HEK293T (cell line): ENCODE measurements around the gene PSEN1.

ENCODE experiments used
- CTCF ChIA-PET: fragments of 350-600 bp; formaldehyde crosslinking; extraction: SDS; loops from one replicate; lab custom pipeline; 2021; ENCODE audit warnings: antibody characterized with exemption, inconsistent platforms; lab: Yijun Ruan, JAX
- POLR2A ChIA-PET: fragments of 350-600 bp; formaldehyde crosslinking; extraction: SDS; loops from one replicate; lab custom pipeline; 2020; ENCODE audit warnings: antibody characterized with exemption, inconsistent platforms; lab: Yijun Ruan, JAX
- DNase-seq: peaks from one replicate; pipeline ENCODE4 v3.0.0; 2012; ENCODE audit warnings: mixed read lengths; ENCODE audit errors: extremely low spot score
- ARNT ChIP-seq: fragments of 450-650 bp; IDR thresholded peaks from 2 replicates; pipeline ENCODE4 v1.6.1; 2017; ENCODE audit warnings: mild to moderate bottlenecking
- BHLHE40 ChIP-seq: fragments of 450-650 bp; IDR thresholded peaks from 2 replicates; pipeline ENCODE4 v1.6.1; 2016; ENCODE audit warnings: mild to moderate bottlenecking, moderate library complexity, borderline replicate concordance
- CTBP1 ChIP-seq: fragments of 450-650 bp; IDR thresholded peaks from 2 replicates; pipeline ENCODE4 v1.6.1; 2016; ENCODE audit warnings: borderline replicate concordance
- ELF4 ChIP-seq: fragments of 450-650 bp; IDR thresholded peaks from 2 replicates; pipeline ENCODE4 v1.6.1; 2017; ENCODE audit warnings: antibody characterized with exemption
- FOXA1 ChIP-seq: fragments of 450-650 bp; IDR thresholded peaks from 2 replicates; pipeline ENCODE4 v1.6.1; 2016; ENCODE audit warnings: mild to moderate bottlenecking
- FOXK2 ChIP-seq: fragments of 450-650 bp; IDR thresholded peaks from 2 replicates; pipeline ENCODE4 v1.6.1; 2016; ENCODE audit warnings: mild to moderate bottlenecking
- FOXM1 ChIP-seq: fragments of 450-650 bp; IDR thresholded peaks from 2 replicates; pipeline ENCODE4 v1.6.1; 2017; ENCODE audit warnings: mild to moderate bottlenecking, borderline replicate concordance
- HDGF ChIP-seq: fragments of 450-650 bp; IDR thresholded peaks from 2 replicates; pipeline ENCODE4 v1.6.1; 2017; ENCODE audit warnings: antibody characterized with exemption, borderline replicate concordance
- L3MBTL2 ChIP-seq: fragments of 450-650 bp; conservative IDR thresholded peaks from 2 replicates; pipeline ENCODE4 v1.6.1; 2016; ENCODE audit warnings: mild to moderate bottlenecking
- LEF1 ChIP-seq: fragments of 450-650 bp; IDR thresholded peaks from 2 replicates; pipeline ENCODE4 v1.6.1; 2017; ENCODE audit warnings: mild to moderate bottlenecking, borderline replicate concordance
- NFRKB ChIP-seq: fragments of 450-650 bp; IDR thresholded peaks from 2 replicates; pipeline ENCODE4 v1.6.1; 2016; ENCODE audit warnings: mild to moderate bottlenecking, moderate library complexity
- PKNOX1 ChIP-seq: fragments of 450-650 bp; IDR thresholded peaks from 2 replicates; pipeline ENCODE4 v1.6.1; 2016
- SP1 ChIP-seq: fragments of 450-650 bp; IDR thresholded peaks from 2 replicates; pipeline ENCODE4 v1.6.1; 2017
- SUZ12 ChIP-seq: fragments of 450-650 bp; IDR thresholded peaks from 2 replicates; pipeline ENCODE4 v1.6.1; 2016; ENCODE audit warnings: mild to moderate bottlenecking
- TARDBP ChIP-seq: fragments of 450-650 bp; IDR thresholded peaks from 2 replicates; pipeline ENCODE4 v1.6.1; 2016
- ZNF384 ChIP-seq: fragments of 450-650 bp; IDR thresholded peaks from 2 replicates; pipeline ENCODE4 v1.6.1; 2016

The PSEN1 gene

GRCh38 chr14:73231981-73232851 is 95.9 kb downstream of the PSEN1 start:
- DNase-seq = peak; percentile 65
- POLR2A ChIA-PET = interaction anchor here (1.5 kb wide), 1 partner anchor 173 kb away, joined by 4 read pairs; no protein-coding TSS in a partner anchor
- TF ChIP-seq ARNT (no peak), FOXM1 (no peak), SP1 (no peak), BHLHE40 (no peak), PKNOX1 (no peak), L3MBTL2 (no peak), HDGF (no peak), LEF1 (no peak), ELF4 (no peak), CTBP1 (no peak), SUZ12 (no peak), FOXK2 (no peak), FOXA1 (no peak), NFRKB (no peak), TARDBP (no peak), ZNF384 (no peak)
- CTCF ChIA-PET = interaction anchor here (0.6 to 2.0 kb wide), 3 partner anchors 51 to 186 kb away, joined by 4 to 7 read pairs (median 7); no protein-coding TSS in a partner anchor

GRCh38 chr14:73232984-73233383 is 96.7 kb downstream of the PSEN1 start:
- no peak for DNase-seq
- POLR2A ChIA-PET = interaction anchor here (1.5 kb wide), 1 partner anchor 174 kb away, joined by 4 read pairs; no protein-coding TSS in a partner anchor
- CTCF ChIA-PET = interaction anchor here (0.6 kb wide), 2 partner anchors 124 to 187 kb away, joined by 4 to 7 read pairs; no protein-coding TSS in a partner anchor
- TF ChIP-seq HDGF (no peak), ZNF384 (no peak), FOXK2 (no peak), NFRKB (no peak), TARDBP (no peak), ARNT (no peak), CTBP1 (no peak), FOXA1 (no peak), PKNOX1 (no peak), SUZ12 (no peak), BHLHE40 (no peak), ELF4 (no peak), SP1 (no peak), L3MBTL2 (no peak), LEF1 (no peak), FOXM1 (no peak)

GRCh38 chr14:73233564-73233963 is 97.3 kb downstream of the PSEN1 start:
- no peak for TF ChIP-seq FOXM1
- TF ChIP-seq SUZ12 = no peak
- no peak for TF ChIP-seq TARDBP
- TF ChIP-seq ARNT = no peak
- no peak for TF ChIP-seq HDGF
- no peak for TF ChIP-seq BHLHE40
- no peak for TF ChIP-seq NFRKB
- TF ChIP-seq L3MBTL2 = no peak
- TF ChIP-seq ZNF384 = no peak
- no peak for TF ChIP-seq LEF1
- TF ChIP-seq SP1 = no peak
- no peak for DNase-seq
- CTCF ChIA-PET = no interaction called here
- POLR2A ChIA-PET = no interaction called here

GRCh38 chr14:73234029-73234428 is 97.7 kb downstream of the PSEN1 start:
- CTCF ChIA-PET = no interaction called here
- TF ChIP-seq PKNOX1 (no peak), FOXK2 (no peak), L3MBTL2 (no peak), ZNF384 (no peak), BHLHE40 (no peak), FOXM1 (no peak), HDGF (no peak), TARDBP (no peak)
- no peak for DNase-seq
- POLR2A ChIA-PET = no interaction called here

- CTCF ChIA-PET = interaction anchor here (0.6 kb wide), 1 partner anchor 400 kb away, joined by 3 read pairs; no protein-coding TSS in a partner anchor
- TF ChIP-seq CTBP1 (no peak), FOXA1 (no peak), ARNT (no peak), PKNOX1 (no peak), FOXM1 (no peak), L3MBTL2 (no peak), NFRKB (no peak), FOXK2 (no peak), BHLHE40 (no peak), TARDBP (no peak)
- POLR2A ChIA-PET = interaction anchor here (0.6 kb wide), 1 partner anchor 256 kb away, joined by 3 read pairs; the partner anchor contains the start of gene RIOX1
- DNase-seq = no peak
These were observed 98.5 kb downstream of the PSEN1 start for GRCh38 chr14:73234586-73235394.
